Endothelial cell (in vitro differentiated cells): ENCODE data around the gene TSSK3. TPM values are rescaled to one million over a fixed set of nuclear protein-coding genes. Genes with fewer than 3 reads are reported as not detected.
A peak's percentile ranks its signal among the peaks of the same experiment; 100 is the strongest.

ENCODE experiments used
- DNase-seq: peaks from one replicate; pipeline ENCODE4 v3.0.0; 2021; ENCODE audit warnings: low spot score
- H3K27ac Mint-ChIP-seq: one replicate; pipeline ENCODE4 v1.8.0; 2021; ENCODE audit warnings: mixed read lengths, inconsistent platforms; ENCODE audit not compliant: unreplicated experiment
- H3K27me3 Mint-ChIP-seq: one replicate; pipeline ENCODE4 v1.8.0; 2021; ENCODE audit warnings: mild to moderate bottlenecking, moderate library complexity, mixed read lengths, inconsistent platforms; ENCODE audit not compliant: unreplicated experiment
- H3K36me3 Mint-ChIP-seq: one replicate; pipeline ENCODE4 v1.8.0; 2021; ENCODE audit warnings: mild to moderate bottlenecking, low read depth, mixed read lengths, inconsistent platforms; ENCODE audit not compliant: unreplicated experiment
- H3K4me1 Mint-ChIP-seq: one replicate; pipeline ENCODE4 v1.8.0; 2021; ENCODE audit warnings: mild to moderate bottlenecking, mixed read lengths, inconsistent platforms; ENCODE audit not compliant: unreplicated experiment
- H3K4me3 Mint-ChIP-seq: one replicate; pipeline ENCODE4 v1.8.0; 2021; ENCODE audit warnings: mild to moderate bottlenecking, mixed read lengths, inconsistent platforms; ENCODE audit not compliant: unreplicated experiment
- H3K9me3 Mint-ChIP-seq: one replicate; pipeline ENCODE4 v1.8.0; 2021; ENCODE audit warnings: mixed read lengths, inconsistent platforms; ENCODE audit not compliant: unreplicated experiment
- total RNA-seq: library from RNA; stranded (reverse); fragmentation: NEBNext Ultra II Directional; extraction: Animal tissue kit (Norgen Biotek cat#: 25700); gene quantifications from one replicate; pipeline ENCODE4 v1.2.1, GENCODE V29; 2021; ENCODE audit not compliant: unreplicated experiment
- TF ChIP-seq, protein P1 (sequence below): fragments of 200-600 bp; sonication (generic); IDR thresholded peaks from one replicate; pipeline ENCODE4 v1.5.0; 2021; ENCODE audit warnings: antibody characterized with exemption; ENCODE audit not compliant: unreplicated experiment

Gene TSSK3
- total RNA-seq, 1 donor from 2014 or later, result 0.67 TPM

DNA sequence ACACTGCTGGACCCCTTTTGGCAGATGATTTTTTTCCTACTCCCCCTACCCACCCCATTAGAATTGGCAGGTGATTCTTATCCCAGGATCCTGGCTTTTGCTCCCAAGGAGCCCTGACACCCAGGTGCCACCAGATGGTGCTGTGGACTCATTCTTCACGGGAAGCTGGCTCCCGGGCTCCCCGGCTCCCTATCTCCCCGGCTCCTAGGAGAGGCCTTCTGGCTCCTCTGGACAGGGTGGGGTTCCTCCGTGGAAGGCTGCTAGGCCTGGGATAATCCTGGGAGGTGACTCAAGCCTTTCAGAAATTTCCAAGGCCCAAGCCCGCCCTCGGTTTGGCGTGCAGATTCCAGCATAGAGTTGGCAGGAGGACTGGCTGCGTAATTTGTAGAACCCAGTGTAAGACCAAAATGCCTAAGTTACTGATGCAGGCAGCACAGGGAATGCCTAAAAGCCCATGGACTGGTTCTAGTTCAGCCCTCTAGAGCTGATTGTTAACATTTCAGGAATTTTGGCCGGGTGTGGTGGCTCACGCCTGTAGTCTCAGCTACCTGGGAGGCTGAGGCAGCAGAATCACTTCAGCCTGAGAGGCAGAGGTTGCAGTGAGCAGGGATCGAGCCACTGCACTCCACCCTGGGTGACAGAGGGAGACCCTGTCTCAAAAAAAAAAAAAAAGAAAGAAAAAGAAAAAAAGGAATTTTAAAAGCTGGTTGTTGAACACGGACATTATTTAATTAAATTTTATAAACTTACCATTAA, 38.7 kb downstream of the TSSK3 start:
- no peaks in the 10 kb centered on the region for H3K36me3 Mint-ChIP-seq
- peaks cover 2% of the 10 kb centered on the region for H3K27me3 Mint-ChIP-seq
- DNase-seq, result peak; percentile 83
- H3K9me3 Mint-ChIP-seq, result no peaks in the 10 kb centered on the region
- no peaks in the 10 kb centered on the region for H3K4me1 Mint-ChIP-seq
- no peak overlapping the region for H3K4me3 Mint-ChIP-seq
- H3K27ac Mint-ChIP-seq, result no peak overlapping the region
- TF ChIP-seq, protein P1, sequence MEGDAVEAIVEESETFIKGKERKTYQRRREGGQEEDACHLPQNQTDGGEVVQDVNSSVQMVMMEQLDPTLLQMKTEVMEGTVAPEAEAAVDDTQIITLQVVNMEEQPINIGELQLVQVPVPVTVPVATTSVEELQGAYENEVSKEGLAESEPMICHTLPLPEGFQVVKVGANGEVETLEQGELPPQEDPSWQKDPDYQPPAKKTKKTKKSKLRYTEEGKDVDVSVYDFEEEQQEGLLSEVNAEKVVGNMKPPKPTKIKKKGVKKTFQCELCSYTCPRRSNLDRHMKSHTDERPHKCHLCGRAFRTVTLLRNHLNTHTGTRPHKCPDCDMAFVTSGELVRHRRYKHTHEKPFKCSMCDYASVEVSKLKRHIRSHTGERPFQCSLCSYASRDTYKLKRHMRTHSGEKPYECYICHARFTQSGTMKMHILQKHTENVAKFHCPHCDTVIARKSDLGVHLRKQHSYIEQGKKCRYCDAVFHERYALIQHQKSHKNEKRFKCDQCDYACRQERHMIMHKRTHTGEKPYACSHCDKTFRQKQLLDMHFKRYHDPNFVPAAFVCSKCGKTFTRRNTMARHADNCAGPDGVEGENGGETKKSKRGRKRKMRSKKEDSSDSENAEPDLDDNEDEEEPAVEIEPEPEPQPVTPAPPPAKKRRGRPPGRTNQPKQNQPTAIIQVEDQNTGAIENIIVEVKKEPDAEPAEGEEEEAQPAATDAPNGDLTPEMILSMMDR, result peak; percentile 65

DNA sequence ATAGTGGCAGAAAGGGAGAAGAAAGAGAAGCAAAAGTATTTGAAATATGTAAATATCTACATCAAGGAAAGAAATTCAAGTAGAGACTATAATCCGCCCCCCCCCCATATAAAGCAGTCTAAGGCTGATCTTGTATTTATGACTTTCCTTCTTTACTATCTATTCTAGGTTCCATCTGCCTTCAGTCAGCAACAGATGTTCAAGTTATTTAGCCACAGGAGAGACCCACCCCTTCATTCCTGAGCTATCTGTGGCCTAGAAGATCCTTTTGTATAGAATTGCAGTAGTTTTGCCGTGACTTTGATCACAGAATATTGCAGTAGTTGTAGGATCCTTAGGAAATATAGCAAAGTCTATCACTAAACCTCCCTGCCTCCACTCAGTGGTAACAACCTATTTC, 42.6 kb downstream of the TSSK3 start:
- no peak for DNase-seq
- Mint-ChIP-seq H3K4me3 (no peak overlapping the region), H3K36me3 (no peaks in the 10 kb centered on the region), H3K4me1 (no peaks in the 10 kb centered on the region), H3K9me3 (no peaks in the 10 kb centered on the region), H3K27me3 (no peaks in the 10 kb centered on the region), H3K27ac (no peak overlapping the region)
- TF ChIP-seq, protein P1, result no peak

DNA sequence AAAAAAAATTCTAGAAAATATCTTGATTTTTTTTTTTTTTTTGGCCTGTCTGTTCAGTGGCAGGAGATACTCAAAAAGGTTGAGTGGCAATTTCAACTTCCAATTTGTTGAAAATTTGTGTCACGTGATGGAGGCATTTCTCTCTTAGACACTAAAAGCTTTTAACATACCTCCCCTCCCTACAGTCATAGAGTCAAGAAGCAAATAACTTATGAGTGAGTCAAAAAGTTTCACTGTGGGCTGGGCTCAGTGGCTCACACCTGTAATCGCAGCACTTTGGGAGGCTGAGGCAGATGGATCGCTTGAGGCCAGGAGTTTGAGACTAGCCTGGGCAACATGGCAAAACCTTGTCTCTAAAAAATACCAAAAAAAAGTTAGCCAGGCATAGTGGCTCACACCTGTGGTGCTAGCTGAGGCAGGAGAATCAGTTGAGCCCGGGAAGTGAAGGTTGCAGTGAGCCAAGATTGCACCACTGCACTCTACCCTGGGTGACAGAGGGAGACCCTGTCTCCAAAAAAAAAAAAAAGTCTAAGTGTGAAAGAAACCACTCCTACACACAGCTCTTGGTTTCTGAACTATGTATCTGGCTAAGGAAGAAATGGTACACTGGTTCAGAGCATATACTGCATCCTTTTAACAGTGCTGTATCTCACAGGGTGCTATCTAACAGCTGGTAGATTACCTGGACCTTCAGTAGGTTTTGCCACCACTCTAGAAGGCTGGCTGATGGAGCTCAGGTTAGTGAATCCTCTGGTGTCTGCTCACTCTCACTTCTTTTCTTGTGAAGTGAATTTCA, 43.5 kb downstream of the TSSK3 start:
- Mint-ChIP-seq H3K4me3 (no peak overlapping the region), H3K27me3 (no peaks in the 10 kb centered on the region), H3K36me3 (no peaks in the 10 kb centered on the region), H3K9me3 (no peaks in the 10 kb centered on the region), H3K27ac (no peak overlapping the region), H3K4me1 (no peaks in the 10 kb centered on the region)
- TF ChIP-seq, protein P1, result no peak
- no peak for DNase-seq

DNA sequence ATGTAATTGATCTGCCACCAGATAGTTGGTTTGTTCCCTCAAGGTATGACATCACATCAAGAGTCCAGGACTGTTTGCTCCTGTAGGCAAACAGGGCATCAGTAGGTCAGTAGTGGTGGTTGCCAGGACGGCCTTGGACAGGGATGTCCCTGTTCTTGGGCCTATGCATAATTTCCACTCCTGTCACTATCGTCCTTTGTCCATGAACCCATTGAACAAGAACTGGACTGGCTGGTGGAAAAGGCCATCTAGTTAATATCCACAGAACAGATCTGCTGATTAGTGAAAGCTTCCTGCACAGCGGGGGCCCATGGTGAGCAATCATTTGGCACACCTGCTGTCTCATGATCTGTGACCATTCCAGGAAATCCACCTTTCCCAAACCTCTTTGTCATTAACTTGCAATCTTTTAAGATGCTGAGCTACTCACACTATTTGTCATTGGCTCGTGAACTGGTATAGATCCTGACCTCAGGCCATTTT, 44.3 kb downstream of the TSSK3 start:
- no peaks in the 10 kb centered on the region for H3K36me3 Mint-ChIP-seq
- no peaks in the 10 kb centered on the region for H3K9me3 Mint-ChIP-seq
- no peak overlapping the region for H3K4me3 Mint-ChIP-seq
- H3K4me1 Mint-ChIP-seq, result no peaks in the 10 kb centered on the region
- no peaks in the 10 kb centered on the region for H3K27me3 Mint-ChIP-seq
- TF ChIP-seq, protein P1, result no peak
- DNase-seq, result no peak
- no peak overlapping the region for H3K27ac Mint-ChIP-seq

DNA sequence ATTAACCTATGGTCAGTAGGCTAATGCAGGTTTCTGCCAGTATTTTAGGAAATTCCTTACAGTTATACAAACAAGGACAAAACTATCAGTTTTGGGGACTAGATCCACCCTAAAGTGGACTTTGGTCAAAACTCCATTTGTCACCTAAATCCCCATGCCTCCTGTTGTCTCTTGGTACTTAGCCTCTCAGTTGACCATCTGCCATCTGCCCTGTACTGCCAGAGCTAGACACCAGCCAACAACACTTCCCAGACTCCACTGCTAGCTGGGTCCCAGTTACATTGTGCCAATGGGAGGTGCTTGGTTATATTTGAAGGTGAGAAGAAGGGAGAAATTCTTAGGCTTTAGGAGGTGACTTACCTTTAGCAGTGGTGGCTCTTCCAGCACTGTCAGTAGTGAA, 48.9 kb downstream of the TSSK3 start:
- Mint-ChIP-seq H3K4me1 (no peaks in the 10 kb centered on the region), H3K27me3 (no peaks in the 10 kb centered on the region), H3K9me3 (no peaks in the 10 kb centered on the region), H3K27ac (no peak overlapping the region), H3K4me3 (no peak overlapping the region), H3K36me3 (peaks cover 14% of the 10 kb centered on the region)
- TF ChIP-seq, protein P1, result no peak
- DNase-seq, result no peak
